Spleen (tissue), 7 donors: ENCODE data around the gene MCTP1.

Experiments
- CTCF ChIP-seq, 11 experiments: fragments of 200-600 bp in 7 of 11; fragments of 450-650 bp in 4 of 11; sonication (generic) in 4 of 11; IDR thresholded peaks in 8 of 11; conservative IDR thresholded peaks in 3 of 11; 1 replicate in 7 of 11; 2 replicates in 4 of 11; pipeline versions ENCODE4 v1.4.0 to v1.8.0; 2016 to 2021; ENCODE audit warnings: antibody characterized with exemption in 11 of 11, inconsistent platforms in 4 of 11, mild to moderate bottlenecking in 1 of 11
- POLR2A ChIP-seq, 3 donors: fragments of 450-650 bp; IDR thresholded peaks; one replicate each; pipeline ENCODE4 v1.5.1; 2017; ENCODE audit warnings: antibody characterized with exemption in 3 of 3, mild to moderate bottlenecking in 1 of 3
- donor health status: DM: no; HTN: no; CAD: no; lungs with moderate emphysema.
- donor health status: DM: no; HTN: no; CAD: no.
- donor health status: DM: no; HTN: no; CAD: no.

DNA sequence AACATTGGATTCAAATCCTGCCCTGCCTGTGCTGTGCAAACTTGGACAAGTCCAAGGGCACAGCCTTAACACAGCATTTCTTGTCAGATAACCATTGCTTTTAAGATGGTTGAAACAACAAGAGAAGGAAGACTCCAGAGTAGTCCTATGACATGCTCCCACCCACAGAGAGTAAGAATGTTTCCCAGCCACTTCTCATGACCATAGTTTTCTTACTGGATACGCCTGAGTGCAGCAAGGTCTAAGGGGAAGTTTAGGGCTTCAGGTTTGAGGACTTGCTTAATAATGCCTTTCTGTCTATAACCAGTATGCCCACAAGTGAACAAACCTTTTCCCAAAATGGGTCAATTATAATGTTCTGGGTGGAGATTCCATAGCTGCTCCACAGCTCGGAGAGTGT, 540.0 kb downstream of the MCTP1 start:
- TF ChIP-seq CTCF (IDR thresholded peaks at IDR 0.05 in 8 of 11, conservative IDR thresholded peaks at IDR 0.05 in 3 of 11) (no peak), POLR2A (IDR thresholded peaks at IDR 0.05) (no peak)
